Fibroblast of the aortic adventitia (primary cell): ENCODE data around the gene PARD3B. TPM values are rescaled to one million over a fixed set of nuclear protein-coding genes. Genes with fewer than 3 reads are reported as not detected.

Source experiments
- DNase-seq: peaks from one replicate; pipeline ENCODE4 v3.0.0-alpha.2; 2010; ENCODE audit warnings: low read depth
- H3K4me3 ChIP-seq: 2 replicates; pipeline ENCODE4 v1.5.1; 2011; ENCODE audit warnings: low read depth, mild to moderate bottlenecking, control low read depth, low read length, moderate library complexity
- CTCF ChIP-seq: IDR thresholded peaks from 2 replicates; pipeline ENCODE4 v1.5.1; 2011; ENCODE audit warnings: mild to moderate bottlenecking, low read length, control low read depth, inconsistent platforms; ENCODE audit not compliant: insufficient read depth
- total RNA-seq: library from RNA; depleted of rRNA; stranded (reverse); fragments of >200 nt; gene quantifications from 2 replicates; pipeline ENCODE4 v1.2.3, GENCODE V29; 2012; ENCODE audit warnings: low replicate concordance

Gene PARD3B
- total RNA-seq, 1 donor: 15.9 TPM

GRCh38 chr2:205366336-205367060 is 821.2 kb downstream of the PARD3B start:
- no peak for DNase-seq
- no peak overlapping the region for H3K4me3 ChIP-seq
- no peak for TF ChIP-seq CTCF

- TF ChIP-seq CTCF: no peak
- peak; percentile 26 for DNase-seq
- no peak overlapping the region for H3K4me3 ChIP-seq
Measured at GRCh38 chr2:205367331-205367935, 822.2 kb downstream of the PARD3B start.

- no peak for DNase-seq
- no peak overlapping the region for H3K4me3 ChIP-seq
- TF ChIP-seq CTCF: no peak
Measured at GRCh38 chr2:205369813-205370212, 824.5 kb downstream of the PARD3B start.

- DNase-seq: no peak
- TF ChIP-seq CTCF: no peak
- no peak overlapping the region for H3K4me3 ChIP-seq
Measured at GRCh38 chr2:205370726-205371125, 825.5 kb downstream of the PARD3B start.

- DNase-seq: peak; percentile 76
- no peak for TF ChIP-seq CTCF
- no peak overlapping the region for H3K4me3 ChIP-seq
Measured at GRCh38 chr2:205372141-205372540, 826.9 kb downstream of the PARD3B start.

GRCh38 chr2:205375461-205376448 is 830.5 kb downstream of the PARD3B start:
- TF ChIP-seq CTCF: no peak
- peak; percentile 33 for DNase-seq
- H3K4me3 ChIP-seq: no peak overlapping the region
